HuH-7.5 (cell line): ENCODE data around the gene ACVR1.

Experiments
- DNase-seq: peaks from one replicate; pipeline ENCODE4 v3.0.0; 2011; ENCODE audit warnings: low spot score

The ACVR1 gene

DNA sequence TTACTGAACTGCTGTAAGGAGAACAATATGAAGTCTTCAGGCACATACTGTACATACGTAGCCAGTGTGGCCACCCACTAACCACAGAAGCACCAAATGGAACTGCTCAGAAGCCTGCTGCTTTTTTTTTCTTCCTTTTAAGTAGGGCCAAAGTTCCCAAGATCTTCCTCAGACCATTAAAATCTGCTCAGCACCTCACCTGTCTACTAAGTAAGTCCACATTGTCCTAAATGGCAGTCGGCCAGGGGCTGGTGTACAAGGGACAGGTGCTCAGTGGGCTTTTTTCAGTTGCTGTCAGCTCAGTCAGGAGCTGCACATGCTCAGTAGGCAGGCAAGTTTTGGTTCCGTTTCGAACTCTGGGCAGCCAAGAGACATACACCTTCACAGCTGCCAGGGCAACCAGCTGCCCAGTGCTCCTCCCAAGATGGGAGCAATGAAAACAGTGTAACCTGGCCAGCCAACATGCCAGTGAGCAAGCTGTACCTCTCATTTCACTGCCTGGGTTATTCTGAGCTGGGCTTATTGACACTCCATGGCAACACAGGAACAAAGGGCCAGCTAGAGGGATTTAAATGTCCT is 86.1 kb downstream of the ACVR1 start:
- no peak for DNase-seq

DNA sequence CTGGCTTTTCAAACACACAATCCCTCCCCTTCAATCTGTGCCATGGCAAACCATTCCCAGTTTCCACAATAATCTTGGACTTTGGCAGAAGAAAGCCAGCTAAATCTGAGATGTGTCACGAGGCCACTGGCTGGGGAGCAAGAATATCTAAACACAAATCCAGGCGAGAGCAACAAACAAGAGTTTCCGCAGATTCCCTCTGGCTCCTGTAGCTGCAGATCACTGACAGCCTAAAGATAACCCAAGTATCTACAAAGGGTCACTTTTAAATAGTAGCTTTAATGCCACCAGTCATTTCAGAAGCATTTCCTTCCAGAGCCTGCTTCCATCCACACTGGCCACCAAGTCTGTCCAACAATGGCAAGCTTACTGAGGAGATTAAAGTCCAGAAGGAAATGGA is 86.9 kb downstream of the ACVR1 start:
- DNase-seq, result no peak

DNA sequence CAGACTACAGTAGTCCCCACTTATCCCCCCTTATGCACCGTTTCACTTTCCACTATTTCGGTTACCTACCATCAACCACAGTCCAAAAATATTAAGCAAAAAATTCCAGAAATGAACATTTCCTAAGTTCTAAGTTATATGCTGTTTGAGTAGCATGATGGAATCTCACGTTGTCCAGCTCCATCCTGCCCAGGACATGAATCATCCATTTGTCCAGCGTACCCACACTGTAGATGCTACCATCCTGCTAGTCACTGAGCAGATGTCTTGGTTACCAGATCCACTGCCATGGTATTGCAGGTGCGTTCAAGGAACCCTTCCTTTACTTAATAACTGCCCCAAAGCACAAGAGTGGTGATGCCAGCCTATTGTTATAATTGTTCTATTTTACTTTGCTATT is 87.9 kb downstream of the ACVR1 start:
- DNase-seq, result no peak

- no peak for DNase-seq
Measured at GRCh38 chr2:157787364-157787938, 88.7 kb downstream of the ACVR1 start.

- no peak for DNase-seq
Measured at GRCh38 chr2:157786663-157787363, 89.3 kb downstream of the ACVR1 start.

- DNase-seq, result no peak
Measured at GRCh38 chr2:157785866-157786662, 90.1 kb downstream of the ACVR1 start.

DNA sequence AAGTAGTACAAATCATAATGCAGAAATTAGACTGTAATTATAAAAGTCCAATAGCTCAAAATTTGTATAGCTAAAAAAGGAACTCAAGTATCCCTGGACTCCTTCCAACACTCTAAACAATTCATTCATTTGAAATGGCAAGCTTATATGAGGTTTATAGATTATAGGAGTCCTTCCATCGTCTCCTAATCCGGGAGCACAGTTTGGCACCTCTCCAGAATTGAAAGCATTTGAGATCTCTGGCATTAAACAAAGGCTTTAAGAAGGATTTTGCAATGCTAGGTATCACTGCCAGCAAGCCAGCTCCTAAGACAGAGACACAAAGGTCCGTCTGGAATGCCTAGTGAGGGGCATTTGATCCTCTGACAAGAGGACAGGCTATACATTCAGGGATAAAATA is 90.9 kb downstream of the ACVR1 start:
- no peak for DNase-seq

GRCh38 chr2:157784823-157785175 is 91.3 kb downstream of the ACVR1 start:
- no peak for DNase-seq

- no peak for DNase-seq
Measured at GRCh38 chr2:157784169-157784822, 91.8 kb downstream of the ACVR1 start.

DNA sequence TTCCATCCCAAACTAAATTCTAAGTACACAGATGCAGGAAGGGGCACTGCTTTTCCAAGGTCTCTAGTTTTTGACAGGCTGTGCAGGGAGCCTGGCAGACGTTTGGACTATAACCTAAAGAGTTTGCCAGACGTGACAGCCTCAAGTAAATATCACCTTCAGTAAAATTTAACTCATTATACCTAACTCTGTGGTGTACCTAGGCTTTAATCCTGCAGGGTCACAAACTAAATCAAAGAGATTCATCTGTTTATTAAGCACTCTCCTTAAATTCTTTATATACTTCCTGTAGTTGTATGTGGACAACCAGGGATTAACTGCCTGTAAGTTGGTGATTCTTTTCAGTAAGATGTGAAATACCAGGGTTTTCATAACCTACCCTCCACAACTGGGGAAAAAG is 92.9 kb downstream of the ACVR1 start:
- DNase-seq, result no peak

DNA sequence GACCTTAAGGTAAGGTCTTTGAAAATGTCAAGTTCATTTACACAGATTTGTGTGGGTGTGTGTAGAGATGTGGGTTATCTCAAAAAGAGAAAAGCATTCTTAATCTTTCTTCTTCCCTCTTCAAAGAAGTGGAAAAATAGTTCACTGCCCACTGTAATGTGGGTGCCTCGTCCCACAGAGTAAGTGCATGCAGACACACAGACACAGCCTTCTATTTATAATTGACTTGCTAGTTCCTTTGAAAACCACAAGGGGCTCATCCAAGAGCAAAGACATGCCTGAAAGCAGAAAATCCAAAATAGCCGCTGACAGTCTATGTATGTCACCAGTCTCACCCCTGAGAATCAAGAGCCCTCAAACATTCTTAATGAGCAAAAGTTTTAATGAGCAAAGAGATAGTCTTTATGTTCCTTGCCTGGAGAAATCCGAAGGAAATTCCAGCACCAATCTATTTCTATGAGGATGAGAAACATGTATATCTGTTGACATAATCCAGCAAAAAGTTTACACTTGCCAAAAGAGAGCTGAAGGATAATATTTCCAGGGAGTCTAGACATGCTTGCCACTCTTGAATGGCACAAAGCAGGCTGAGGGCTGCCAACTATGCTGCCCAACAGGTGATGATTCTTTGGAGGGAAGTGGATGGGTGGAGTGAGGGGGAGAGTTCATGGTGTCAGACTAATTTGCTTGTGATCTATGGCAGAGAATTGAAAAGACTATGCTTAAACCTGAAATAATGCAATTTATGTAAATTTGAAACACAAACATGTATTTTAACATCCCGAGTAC is 93.9 kb downstream of the ACVR1 start:
- DNase-seq, result no peak

DNA sequence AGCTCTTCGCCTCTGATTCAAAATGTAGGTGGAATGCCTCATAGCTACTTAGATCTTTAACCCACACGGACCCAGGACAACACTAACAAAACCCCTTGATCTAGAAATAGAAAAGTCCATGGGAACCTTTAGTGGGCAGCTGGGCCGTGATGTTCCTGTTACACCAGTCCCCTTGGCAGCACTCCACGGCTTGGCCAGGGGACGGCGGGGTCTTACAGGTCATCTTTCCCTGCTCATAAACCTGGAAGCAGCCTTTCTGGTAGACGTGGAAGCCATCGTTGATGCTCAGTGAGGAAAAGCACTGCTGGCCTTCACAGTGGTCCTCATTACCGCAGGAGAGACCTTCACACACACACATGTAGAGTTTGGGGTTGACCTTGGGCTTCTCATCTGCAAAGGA is 95.9 kb downstream of the ACVR1 start:
- no peak for DNase-seq

DNA sequence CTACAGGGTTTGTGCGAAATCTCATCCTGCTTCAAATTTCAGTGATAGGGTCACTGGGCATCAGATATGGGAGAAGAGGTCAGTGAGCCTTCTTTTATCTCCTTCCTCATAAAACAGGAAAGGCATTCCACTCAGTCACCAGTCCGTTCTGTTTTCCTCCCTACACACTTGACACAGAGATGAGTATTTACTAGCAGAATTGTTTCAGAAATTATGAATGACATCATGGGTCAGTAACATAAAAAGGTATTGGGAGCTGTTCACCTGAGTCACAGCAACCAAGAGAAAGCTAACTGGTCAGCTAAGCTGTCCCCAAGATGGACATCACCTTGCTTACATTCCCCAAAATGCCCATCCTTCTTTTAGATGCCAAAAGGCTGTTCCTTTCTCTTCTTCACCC is 96.3 kb downstream of the ACVR1 start:
- no peak for DNase-seq

DNA sequence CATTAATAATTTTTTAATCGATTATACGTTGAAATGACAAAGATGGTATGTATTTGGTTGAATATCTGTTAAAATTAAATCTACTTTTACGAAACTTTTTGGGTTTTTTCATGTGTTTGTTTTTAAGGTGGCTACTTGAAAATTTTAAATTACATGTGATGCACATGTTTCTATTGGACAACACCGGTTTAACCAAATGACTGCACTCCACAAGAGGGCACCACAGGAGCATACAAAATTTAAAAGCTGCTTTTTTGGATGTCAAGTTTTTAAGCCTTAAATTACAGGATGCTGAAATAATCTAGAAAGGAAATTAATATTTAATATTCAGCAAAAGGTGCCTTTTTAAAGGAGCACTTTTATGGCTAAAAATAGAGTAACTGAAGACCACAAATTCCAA is 98.7 kb downstream of the ACVR1 start:
- peak; percentile 28 for DNase-seq

DNA sequence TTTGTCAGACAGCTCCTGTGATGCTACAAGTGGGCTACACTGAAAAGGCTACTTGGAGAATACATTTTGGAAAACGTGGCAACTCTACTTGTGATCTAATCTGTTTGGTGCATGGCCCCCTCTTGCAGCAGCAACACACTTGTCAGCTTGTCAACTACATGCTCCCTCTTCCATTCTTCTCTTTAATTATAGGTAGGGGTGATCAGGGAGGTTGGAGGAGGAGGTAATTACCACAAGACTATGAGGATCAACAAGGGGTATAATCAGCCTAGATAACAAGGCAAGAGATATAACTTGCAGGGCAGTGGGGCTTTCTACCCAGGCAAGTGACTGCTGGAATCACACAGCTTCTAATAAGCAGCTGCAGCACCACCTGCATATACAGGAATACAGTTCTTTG is 104.9 kb downstream of the ACVR1 start:
- no peak for DNase-seq

DNA sequence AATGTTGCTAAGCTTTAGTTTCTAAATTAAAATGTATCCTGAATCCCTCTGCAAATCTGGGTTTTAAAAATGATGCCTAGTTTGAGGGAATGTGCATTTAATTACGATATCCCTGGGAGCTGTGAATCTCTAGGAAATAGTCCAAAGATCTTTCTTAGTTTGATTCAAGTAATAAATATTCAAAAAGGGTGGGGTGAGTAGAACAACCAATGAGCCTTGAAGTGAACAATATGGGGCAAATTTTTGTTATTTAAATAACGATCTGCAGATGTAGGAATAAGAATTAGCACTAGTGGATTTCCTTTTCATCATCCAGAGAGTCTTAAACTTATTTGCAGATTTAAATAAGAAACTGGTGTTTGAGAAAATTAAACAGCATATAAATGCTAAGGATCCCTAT is 106.3 kb downstream of the ACVR1 start:
- no peak for DNase-seq

GRCh38 chr2:157764386-157764785 is 111.7 kb downstream of the ACVR1 start:
- DNase-seq, result no peak

DNA sequence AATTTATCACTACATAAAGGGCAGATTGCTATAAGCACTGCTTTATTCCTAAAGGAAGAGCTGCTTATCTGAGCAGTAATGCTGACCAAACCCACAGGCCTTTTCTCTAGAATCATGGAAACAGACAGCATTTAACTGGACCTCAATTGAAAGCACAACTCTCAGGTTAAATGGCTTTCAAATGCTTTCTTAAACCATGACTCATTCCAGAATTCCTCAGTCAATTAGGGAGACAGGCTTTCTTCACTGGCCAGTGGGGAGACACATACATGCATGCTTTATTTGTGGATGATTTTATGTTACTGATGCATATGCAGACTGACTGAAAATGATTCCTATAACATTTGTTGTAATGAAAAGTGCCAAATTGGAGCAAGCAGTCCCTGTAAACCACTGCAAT is 114.6 kb downstream of the ACVR1 start:
- DNase-seq, result no peak

DNA sequence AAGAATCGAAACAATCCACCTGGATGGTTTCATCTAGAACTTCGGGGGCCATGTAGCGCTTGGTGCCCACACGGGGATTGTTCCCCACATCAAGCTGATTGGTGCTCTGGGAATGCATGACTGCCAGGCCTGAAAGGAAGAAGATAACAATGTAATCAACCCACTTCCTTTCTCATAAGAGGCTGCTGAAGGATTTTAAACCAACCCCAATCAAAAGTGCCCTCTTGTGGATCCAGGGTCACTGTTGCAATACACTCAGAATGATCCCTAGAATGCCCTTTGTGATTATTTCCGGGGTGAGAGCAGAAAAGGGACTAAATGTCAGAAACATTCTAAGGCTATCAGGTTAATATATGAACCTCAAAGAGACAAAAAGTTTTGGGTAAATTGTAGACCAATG is 115.2 kb downstream of the ACVR1 start:
- DNase-seq, result no peak

DNA sequence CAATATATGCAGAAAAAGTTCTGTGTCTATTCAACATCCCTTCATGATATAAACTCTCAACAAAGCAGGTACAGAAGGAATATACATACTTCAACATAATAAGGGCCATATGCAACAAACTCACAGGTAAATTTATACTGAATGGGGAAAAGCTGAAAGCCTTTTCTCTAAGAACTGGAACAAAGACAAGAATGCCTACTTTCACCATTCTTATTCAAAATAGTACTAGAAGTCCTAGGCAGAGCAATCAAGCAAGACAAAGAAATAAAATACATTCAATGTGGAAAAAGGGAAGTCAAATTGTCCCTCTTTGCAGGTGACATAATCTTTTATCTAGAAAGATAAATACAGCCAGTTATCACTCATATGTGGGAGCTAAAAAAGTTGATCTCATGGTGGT is 116.3 kb downstream of the ACVR1 start:
- DNase-seq, result no peak

DNA sequence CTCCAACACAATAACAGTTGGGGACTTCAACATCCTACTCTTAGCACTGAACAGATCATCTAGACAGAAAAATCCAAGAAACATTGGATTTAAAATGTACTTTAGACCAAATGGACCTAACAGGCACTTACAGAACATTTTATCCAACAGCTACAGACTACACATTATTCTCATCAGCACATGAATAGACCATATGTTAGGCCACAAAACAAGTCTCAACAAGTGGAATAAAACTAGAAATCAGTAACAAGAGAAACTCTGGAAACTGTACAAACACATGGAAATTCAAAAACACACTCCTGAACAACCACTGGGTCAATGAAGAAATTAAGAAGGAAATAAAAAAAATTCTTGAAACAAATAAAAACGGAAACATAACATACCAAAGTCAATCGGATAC is 117.5 kb downstream of the ACVR1 start:
- no peak for DNase-seq

- DNase-seq, result no peak
Measured at GRCh38 chr2:157757500-157757899, 118.6 kb downstream of the ACVR1 start.
